ENCODE results near the gene GDE1.

Gene GDE1

GRCh38 chr16:19486750-19487325 is 35.1 kb downstream of the GDE1 start:
- DNase-seq (ENCODE audit: low spot score): no peak

GRCh38 chr16:19486051-19486450 is 35.8 kb downstream of the GDE1 start:
- DNase-seq (ENCODE audit: low spot score): no peak

GRCh38 chr16:19485611-19486010 is 36.3 kb downstream of the GDE1 start:
- no peak for DNase-seq (ENCODE audit: low spot score)

GRCh38 chr16:19484096-19484495 is 37.8 kb downstream of the GDE1 start:
- DNase-seq (ENCODE audit: low spot score): no peak

GRCh38 chr16:19482291-19482690 is 39.6 kb downstream of the GDE1 start:
- no peak for DNase-seq (ENCODE audit: low spot score)

GRCh38 chr16:19481769-19482168 is 40.1 kb downstream of the GDE1 start:
- no peak for DNase-seq (ENCODE audit: low spot score)

- DNase-seq (ENCODE audit: low spot score): no peak
Observed at GRCh38 chr16:19481296-19481695, 40.6 kb downstream of the GDE1 start.

GRCh38 chr16:19479302-19479721 is 42.6 kb downstream of the GDE1 start:
- DNase-seq (ENCODE audit: low spot score): no peak

- DNase-seq (ENCODE audit: low spot score): no peak
Observed at GRCh38 chr16:19478505-19478904, 43.4 kb downstream of the GDE1 start.

GRCh38 chr16:19474617-19475016 is 47.3 kb downstream of the GDE1 start:
- DNase-seq (ENCODE audit: low spot score): no peak

- no peak for DNase-seq (ENCODE audit: low spot score)
Observed at GRCh38 chr16:19472482-19472881, 49.4 kb downstream of the GDE1 start.

GRCh38 chr16:19468300-19468699 is 53.6 kb downstream of the GDE1 start:
- no peak for DNase-seq (ENCODE audit: low spot score)

- no peak for DNase-seq (ENCODE audit: low spot score)
Observed at GRCh38 chr16:19463468-19464315, 58.2 kb downstream of the GDE1 start.

- DNase-seq (ENCODE audit: low spot score): no peak
Observed at GRCh38 chr16:19460397-19460796, 61.5 kb downstream of the GDE1 start.

GRCh38 chr16:19458722-19459379 is 63.0 kb downstream of the GDE1 start:
- no peak for DNase-seq (ENCODE audit: low spot score)

Measured in kidney capillary endothelial cell (primary cell).